Neural progenitor cell (in vitro differentiated cells): ENCODE measurements around the gene RPS27A.
"Not testable (repeated sequence)": the region's sequence is repeated elsewhere in the genome, so short reads cannot be mapped to it uniquely, and the experiment has no call there.

ENCODE experiments used
- EZH2 ChIP-seq: fragments of 200-600 bp; sonication (generic); IDR thresholded peaks from 2 replicates; pipeline ENCODE4 v1.6.1; 2017; ENCODE audit warnings: antibody characterized with exemption, mild to moderate bottlenecking, moderate library complexity
- EZH2phosphoT487 ChIP-seq: fragments of 200-600 bp; sonication (generic); IDR thresholded peaks from 2 replicates; pipeline ENCODE4 v1.6.1; 2017; ENCODE audit warnings: antibody characterized with exemption
- TF ChIP-seq, protein P1 (sequence below): fragments of 200-600 bp; sonication (generic); IDR thresholded peaks from 2 replicates; pipeline ENCODE4 v1.5.1; 2017; ENCODE audit warnings: antibody characterized with exemption, mild to moderate bottlenecking

DNA sequence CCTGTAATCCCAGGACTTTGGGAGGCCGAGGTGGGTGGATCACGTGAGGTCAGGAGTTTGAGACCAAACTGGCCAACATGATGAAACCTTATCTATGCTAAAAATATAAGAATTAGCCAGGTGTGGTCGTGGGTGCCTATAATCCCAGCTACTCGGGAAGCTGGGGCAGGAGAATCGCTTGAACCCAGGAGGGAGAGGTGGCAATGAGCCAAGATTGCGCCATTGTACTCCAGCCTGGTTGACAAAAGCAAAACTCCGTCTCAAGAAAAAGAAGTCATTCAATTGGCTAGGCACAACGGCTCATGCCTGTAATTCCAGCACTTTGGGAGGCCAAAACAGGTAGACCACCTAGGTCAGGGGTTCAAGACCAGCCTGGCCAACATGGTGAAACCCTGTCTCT is 9.1 kb downstream of the RPS27A start:
- TF ChIP-seq, protein P1, sequence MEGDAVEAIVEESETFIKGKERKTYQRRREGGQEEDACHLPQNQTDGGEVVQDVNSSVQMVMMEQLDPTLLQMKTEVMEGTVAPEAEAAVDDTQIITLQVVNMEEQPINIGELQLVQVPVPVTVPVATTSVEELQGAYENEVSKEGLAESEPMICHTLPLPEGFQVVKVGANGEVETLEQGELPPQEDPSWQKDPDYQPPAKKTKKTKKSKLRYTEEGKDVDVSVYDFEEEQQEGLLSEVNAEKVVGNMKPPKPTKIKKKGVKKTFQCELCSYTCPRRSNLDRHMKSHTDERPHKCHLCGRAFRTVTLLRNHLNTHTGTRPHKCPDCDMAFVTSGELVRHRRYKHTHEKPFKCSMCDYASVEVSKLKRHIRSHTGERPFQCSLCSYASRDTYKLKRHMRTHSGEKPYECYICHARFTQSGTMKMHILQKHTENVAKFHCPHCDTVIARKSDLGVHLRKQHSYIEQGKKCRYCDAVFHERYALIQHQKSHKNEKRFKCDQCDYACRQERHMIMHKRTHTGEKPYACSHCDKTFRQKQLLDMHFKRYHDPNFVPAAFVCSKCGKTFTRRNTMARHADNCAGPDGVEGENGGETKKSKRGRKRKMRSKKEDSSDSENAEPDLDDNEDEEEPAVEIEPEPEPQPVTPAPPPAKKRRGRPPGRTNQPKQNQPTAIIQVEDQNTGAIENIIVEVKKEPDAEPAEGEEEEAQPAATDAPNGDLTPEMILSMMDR, result not testable (repeated sequence)
- TF ChIP-seq EZH2phosphoT487, EZH2: not testable (repeated sequence)
